ENCODE data around the gene AGK.

Gene AGK, protein sequence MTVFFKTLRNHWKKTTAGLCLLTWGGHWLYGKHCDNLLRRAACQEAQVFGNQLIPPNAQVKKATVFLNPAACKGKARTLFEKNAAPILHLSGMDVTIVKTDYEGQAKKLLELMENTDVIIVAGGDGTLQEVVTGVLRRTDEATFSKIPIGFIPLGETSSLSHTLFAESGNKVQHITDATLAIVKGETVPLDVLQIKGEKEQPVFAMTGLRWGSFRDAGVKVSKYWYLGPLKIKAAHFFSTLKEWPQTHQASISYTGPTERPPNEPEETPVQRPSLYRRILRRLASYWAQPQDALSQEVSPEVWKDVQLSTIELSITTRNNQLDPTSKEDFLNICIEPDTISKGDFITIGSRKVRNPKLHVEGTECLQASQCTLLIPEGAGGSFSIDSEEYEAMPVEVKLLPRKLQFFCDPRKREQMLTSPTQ

DNA sequence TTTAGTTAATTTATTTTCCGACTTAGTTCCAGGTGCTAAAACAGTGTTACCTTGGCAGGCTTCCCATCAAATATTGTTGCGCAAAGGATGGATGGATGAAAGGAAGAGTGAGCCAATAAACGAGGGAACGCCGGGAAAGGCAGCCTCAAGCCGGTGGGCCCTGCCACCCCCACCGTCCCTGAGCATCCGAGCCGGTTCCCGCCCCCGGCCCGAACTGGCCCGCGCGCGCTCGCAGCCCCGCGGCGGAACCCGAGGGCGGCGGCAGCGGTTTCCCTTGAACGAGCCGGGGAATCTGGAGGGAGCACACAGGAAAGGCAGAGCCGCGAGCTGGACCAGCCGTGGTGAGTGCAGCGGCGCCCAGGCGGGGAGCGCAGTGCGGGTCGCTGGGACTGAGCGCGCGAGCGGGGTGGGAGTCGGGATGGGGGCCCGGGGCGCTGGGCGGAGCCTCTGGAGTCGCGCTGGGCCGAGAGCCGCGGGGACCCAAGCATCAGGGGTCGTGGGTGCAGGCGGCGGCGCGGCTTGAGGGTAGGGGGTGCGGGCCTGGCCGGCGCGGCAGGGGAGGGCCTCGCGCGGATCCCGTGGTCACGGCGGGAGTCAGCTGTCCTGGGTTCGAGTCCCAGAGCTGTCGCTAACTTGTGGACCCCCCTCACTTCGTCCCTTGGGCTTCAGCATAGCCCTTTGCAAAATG, at the start of gene AGK:
TSS of gene AGK (plus strand) at position 317 of the 688 bp plus-strand sequence. CDS start 4,057 bp downstream, outside the sequence.
- Histone ChIP-seq H3K9me3 (ENCODE audit: control insufficient read depth in 5 of 5, low read length in 5 of 5) (no peaks in the 10 kb centered on the region), H3K27me3 (ENCODE audit: control insufficient read depth in 5 of 5, insufficient read depth in 4 of 5, low read length in 5 of 5) (no peaks in the 10 kb centered on the region), H3K36me3 (ENCODE audit: control insufficient read depth in 5 of 5, insufficient read depth in 5 of 5, low read length in 5 of 5) (peaks cover 0 to 10% (median 5%) of the 10 kb centered on the region in 5 donors), H3K4me1 (ENCODE audit: control insufficient read depth in 5 of 5, insufficient read depth in 5 of 5, low read length in 5 of 5) (peaks cover 5 to 18% (median 17%) of the 10 kb centered on the region in 5 donors), H3K9ac (ENCODE audit: low read length in 5 of 5) (peak within 1 kb of the TSS; percentile 70 to 97 (median 88)), H3K27ac (ENCODE audit: low read depth, low read length) (no peak within 1 kb of the TSS), H3K4me3 (ENCODE audit: low read depth in 1 of 5, low read length in 5 of 5) (peak within 1 kb of the TSS; percentile 90 to 99 (median 91))

DNA sequence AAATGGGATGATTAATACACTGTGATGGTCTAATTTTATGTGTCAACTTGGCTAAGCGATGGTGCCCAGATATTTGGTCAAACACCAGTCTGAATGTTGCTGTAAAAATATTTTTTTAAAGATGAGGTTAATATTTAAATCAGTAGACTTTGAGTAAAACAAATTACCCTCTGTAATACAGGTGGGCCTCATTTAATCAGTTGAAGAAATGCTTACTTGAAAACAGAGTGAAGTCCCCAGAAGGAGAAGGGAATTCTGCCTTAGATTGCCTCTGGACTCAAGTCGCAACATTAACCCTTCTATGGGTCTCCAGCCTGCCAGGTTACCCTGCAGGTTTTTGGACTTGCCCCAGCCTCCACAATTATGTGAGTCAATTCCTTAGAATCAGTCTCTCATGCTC, 49.8 kb upstream of the AGK start:
- Histone ChIP-seq H3K27me3 (ENCODE audit: control insufficient read depth in 5 of 5, insufficient read depth in 4 of 5, low read length in 5 of 5) (no peaks in the 10 kb centered on the region), H3K9ac (ENCODE audit: low read length in 5 of 5) (no peak overlapping the region), H3K9me3 (ENCODE audit: control insufficient read depth in 5 of 5, low read length in 5 of 5) (no peaks in the 10 kb centered on the region), H3K27ac (ENCODE audit: low read depth, low read length) (no peak overlapping the region), H3K4me3 (ENCODE audit: low read depth in 1 of 5, low read length in 5 of 5) (no peak overlapping the region), H3K4me1 (ENCODE audit: control insufficient read depth in 5 of 5, insufficient read depth in 5 of 5, low read length in 5 of 5) (no peaks in the 10 kb centered on the region), H3K36me3 (ENCODE audit: control insufficient read depth in 5 of 5, insufficient read depth in 5 of 5, low read length in 5 of 5) (no peaks in the 10 kb centered on the region)

DNA sequence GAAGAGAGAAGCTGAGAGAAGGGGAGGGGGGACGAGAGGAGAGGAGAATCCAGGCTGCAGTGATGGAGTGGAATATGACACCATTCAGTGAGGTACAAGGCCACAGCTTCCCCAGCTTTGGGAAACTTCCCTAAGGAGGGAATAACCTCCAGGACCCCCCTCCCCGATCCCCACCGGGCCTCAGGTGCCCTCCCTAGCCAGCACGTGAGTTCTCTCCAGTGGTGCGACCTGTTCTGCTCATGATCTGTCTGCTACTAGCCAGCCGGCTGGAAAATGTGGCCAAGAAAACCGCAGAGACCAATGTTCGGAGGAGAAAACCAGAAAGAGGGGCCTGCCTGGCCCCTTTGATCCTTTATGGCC, 39.9 kb upstream of the AGK start:
- Histone ChIP-seq H3K36me3 (ENCODE audit: control insufficient read depth in 5 of 5, insufficient read depth in 5 of 5, low read length in 5 of 5) (no peaks in the 10 kb centered on the region), H3K4me3 (ENCODE audit: low read depth in 1 of 5, low read length in 5 of 5) (no peak overlapping the region), H3K4me1 (ENCODE audit: control insufficient read depth in 5 of 5, insufficient read depth in 5 of 5, low read length in 5 of 5) (peaks cover 0 to 10% (median 9%) of the 10 kb centered on the region in 5 donors), H3K9me3 (ENCODE audit: control insufficient read depth in 5 of 5, low read length in 5 of 5) (peaks cover 0 to 13% (median 0%) of the 10 kb centered on the region in 5 donors), H3K27ac (ENCODE audit: low read depth, low read length) (no peak overlapping the region), H3K27me3 (ENCODE audit: control insufficient read depth in 5 of 5, insufficient read depth in 4 of 5, low read length in 5 of 5) (peaks cover 17 to 31% (median 22%) of the 10 kb centered on the region in 5 donors), H3K9ac (ENCODE audit: low read length in 5 of 5) (no peak overlapping the region)

DNA sequence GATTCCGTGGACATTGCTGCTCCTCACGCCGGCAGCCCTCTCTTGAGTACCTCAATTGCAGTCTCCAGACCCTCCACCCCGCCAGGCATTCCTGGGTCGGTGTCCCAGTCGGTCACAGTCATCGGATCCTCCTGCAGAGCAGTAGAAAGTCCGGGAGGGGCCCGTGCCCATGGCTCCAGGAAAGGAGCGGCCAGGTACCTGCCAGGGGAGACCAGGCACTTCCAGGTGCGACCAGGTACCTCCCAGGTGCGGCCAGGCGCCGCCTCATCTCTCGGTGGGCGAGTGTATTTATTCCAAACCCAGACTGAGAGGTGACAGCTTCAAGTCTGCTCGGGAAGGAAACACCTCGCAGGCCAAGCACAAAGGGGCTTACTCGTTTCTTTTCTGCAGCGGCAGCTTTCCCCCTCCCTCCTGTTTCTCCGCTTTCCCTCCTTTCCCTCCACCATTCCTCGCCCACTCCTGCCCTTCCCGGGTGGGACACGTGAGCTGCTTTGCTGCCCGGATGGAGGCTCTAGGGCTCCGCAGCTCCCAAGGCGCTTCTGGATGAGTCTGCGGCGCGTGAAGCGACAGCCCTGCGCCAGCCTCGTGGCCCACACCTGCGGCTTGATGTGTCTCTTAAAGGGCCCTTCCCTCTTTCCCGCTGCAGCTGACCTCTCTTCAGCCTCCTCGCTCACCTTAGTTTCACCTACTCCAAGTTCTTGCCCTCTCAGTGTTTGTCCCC, 39.4 kb upstream of the AGK start:
- H3K27ac ChIP-seq (ENCODE audit: low read depth, low read length) = no peak overlapping the region
- H3K36me3 ChIP-seq (ENCODE audit: control insufficient read depth in 5 of 5, insufficient read depth in 5 of 5, low read length in 5 of 5) = no peaks in the 10 kb centered on the region
- peak overlapping the region in 3 of 5 donors; percentile 36 to 44 (median 39) for H3K4me3 ChIP-seq (ENCODE audit: low read depth in 1 of 5, low read length in 5 of 5)
- no peak overlapping the region for H3K9ac ChIP-seq (ENCODE audit: low read length in 5 of 5)
- peaks cover 17 to 31% (median 22%) of the 10 kb centered on the region in 5 donors for H3K27me3 ChIP-seq (ENCODE audit: control insufficient read depth in 5 of 5, insufficient read depth in 4 of 5, low read length in 5 of 5)
- peaks cover 0 to 13% (median 0%) of the 10 kb centered on the region in 5 donors for H3K9me3 ChIP-seq (ENCODE audit: control insufficient read depth in 5 of 5, low read length in 5 of 5)
- peaks cover 0 to 10% (median 9%) of the 10 kb centered on the region in 5 donors for H3K4me1 ChIP-seq (ENCODE audit: control insufficient read depth in 5 of 5, insufficient read depth in 5 of 5, low read length in 5 of 5)

DNA sequence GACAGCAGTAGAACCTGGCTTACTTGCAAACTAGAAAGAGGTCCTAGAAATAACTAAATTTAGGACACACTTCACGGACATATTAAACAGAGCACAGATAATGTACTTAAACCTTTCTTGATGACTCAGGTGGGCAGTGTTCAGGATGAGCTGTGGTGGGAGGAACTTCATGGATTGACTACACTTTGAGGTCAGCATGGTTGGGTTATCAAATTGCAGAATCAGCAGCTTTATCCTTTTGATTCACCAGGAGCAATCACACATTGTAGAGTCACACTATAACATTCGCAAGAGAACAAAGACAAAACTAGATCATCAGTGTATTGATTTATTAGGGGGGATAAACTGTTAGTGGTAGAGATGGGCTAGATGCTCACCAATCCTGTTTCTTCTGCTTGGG, 38.6 kb upstream of the AGK start:
- Histone ChIP-seq H3K9me3 (ENCODE audit: control insufficient read depth in 5 of 5, low read length in 5 of 5) (peaks cover 0 to 13% (median 0%) of the 10 kb centered on the region in 5 donors), H3K9ac (ENCODE audit: low read length in 5 of 5) (no peak overlapping the region), H3K27me3 (ENCODE audit: control insufficient read depth in 5 of 5, insufficient read depth in 4 of 5, low read length in 5 of 5) (peaks cover 17 to 31% (median 22%) of the 10 kb centered on the region in 5 donors), H3K36me3 (ENCODE audit: control insufficient read depth in 5 of 5, insufficient read depth in 5 of 5, low read length in 5 of 5) (no peaks in the 10 kb centered on the region), H3K4me3 (ENCODE audit: low read depth in 1 of 5, low read length in 5 of 5) (no peak overlapping the region), H3K4me1 (ENCODE audit: control insufficient read depth in 5 of 5, insufficient read depth in 5 of 5, low read length in 5 of 5) (peaks cover 0 to 10% (median 9%) of the 10 kb centered on the region in 5 donors), H3K27ac (ENCODE audit: low read depth, low read length) (no peak overlapping the region)

DNA sequence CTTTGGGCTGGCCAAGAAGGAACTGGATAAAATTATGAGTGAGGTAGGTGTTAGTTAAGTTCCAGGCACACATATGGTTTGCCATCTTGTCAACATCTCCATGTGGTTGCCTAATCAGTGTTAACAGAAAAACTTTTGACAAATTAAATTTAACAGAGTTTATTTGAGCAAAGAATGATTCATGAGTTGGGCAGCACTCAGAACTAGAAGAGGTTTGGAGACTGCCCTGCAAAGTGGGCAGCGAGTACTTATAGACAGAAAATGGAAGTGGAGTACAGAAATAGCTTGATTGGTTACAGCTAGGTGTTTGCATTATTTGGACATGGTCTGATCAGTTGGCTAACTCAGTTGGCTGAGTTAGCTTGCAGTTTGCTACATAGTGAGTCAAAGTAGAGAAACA, 37.5 kb upstream of the AGK start:
- Histone ChIP-seq H3K27me3 (ENCODE audit: control insufficient read depth in 5 of 5, insufficient read depth in 4 of 5, low read length in 5 of 5) (peaks cover 17 to 31% (median 22%) of the 10 kb centered on the region in 5 donors), H3K27ac (ENCODE audit: low read depth, low read length) (no peak overlapping the region)

DNA sequence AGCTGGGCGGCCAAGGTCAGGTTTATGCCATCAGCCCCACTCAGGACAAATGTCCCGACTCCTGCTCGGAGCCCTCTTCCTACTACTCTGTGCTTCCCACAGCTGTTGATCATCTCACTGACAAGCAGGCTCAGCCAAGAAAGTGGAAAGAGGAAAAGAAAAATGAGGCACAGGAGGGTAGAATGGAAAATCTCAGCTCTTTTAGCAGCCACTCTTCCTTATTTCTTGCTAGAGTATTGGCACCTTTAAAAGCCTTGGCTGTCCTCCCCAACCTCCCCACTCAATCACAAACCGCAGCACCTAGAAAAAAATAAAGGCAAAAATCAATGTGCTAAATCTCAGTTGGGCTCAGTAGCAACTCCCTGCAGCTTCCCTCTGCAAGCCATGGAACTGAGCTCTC, 35.3 kb upstream of the AGK start:
- peaks cover 14 to 24% (median 16%) of the 10 kb centered on the region in 5 donors for H3K27me3 ChIP-seq (ENCODE audit: control insufficient read depth in 5 of 5, insufficient read depth in 4 of 5, low read length in 5 of 5)
- peaks cover 0 to 10% (median 9%) of the 10 kb centered on the region in 5 donors for H3K4me1 ChIP-seq (ENCODE audit: control insufficient read depth in 5 of 5, insufficient read depth in 5 of 5, low read length in 5 of 5)
- H3K9me3 ChIP-seq (ENCODE audit: control insufficient read depth in 5 of 5, low read length in 5 of 5) = peaks cover 0 to 13% (median 0%) of the 10 kb centered on the region in 5 donors
- H3K36me3 ChIP-seq (ENCODE audit: control insufficient read depth in 5 of 5, insufficient read depth in 5 of 5, low read length in 5 of 5) = no peaks in the 10 kb centered on the region
- no peak overlapping the region for H3K27ac ChIP-seq (ENCODE audit: low read depth, low read length)
- no peak overlapping the region for H3K4me3 ChIP-seq (ENCODE audit: low read depth in 1 of 5, low read length in 5 of 5)
- no peak overlapping the region for H3K9ac ChIP-seq (ENCODE audit: low read length in 5 of 5)

More for the DNA sequence above, 37.5 kb upstream of the AGK start:
- no peak overlapping the region for H3K9ac ChIP-seq (ENCODE audit: low read length in 5 of 5)
- peaks cover 0 to 13% (median 0%) of the 10 kb centered on the region in 5 donors for H3K9me3 ChIP-seq (ENCODE audit: control insufficient read depth in 5 of 5, low read length in 5 of 5)
- H3K36me3 ChIP-seq (ENCODE audit: control insufficient read depth in 5 of 5, insufficient read depth in 5 of 5, low read length in 5 of 5) = no peaks in the 10 kb centered on the region
- no peak overlapping the region for H3K4me3 ChIP-seq (ENCODE audit: low read depth in 1 of 5, low read length in 5 of 5)
- H3K4me1 ChIP-seq (ENCODE audit: control insufficient read depth in 5 of 5, insufficient read depth in 5 of 5, low read length in 5 of 5) = peaks cover 0 to 10% (median 9%) of the 10 kb centered on the region in 5 donors

DNA sequence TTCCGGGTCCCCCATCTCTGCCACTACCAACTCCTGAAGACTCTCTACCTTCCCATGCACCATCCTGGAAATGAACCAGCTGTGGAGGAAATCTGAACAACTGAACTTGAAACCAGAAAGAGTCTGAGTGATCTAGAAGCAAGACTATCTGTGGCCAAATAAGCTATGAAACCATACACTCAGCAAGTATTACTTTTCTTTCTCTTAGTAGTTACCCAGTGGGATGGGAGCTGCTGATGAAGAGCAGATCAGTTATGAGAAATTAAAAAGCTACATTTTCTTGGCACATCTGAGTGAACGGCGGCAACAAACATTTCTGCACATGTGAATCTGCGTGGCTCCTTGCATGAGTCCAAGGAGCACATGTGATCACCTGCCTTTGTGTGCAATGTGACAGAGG, 31.6 kb upstream of the AGK start:
- Histone ChIP-seq H3K9ac (ENCODE audit: low read length in 5 of 5) (no peak overlapping the region), H3K36me3 (ENCODE audit: control insufficient read depth in 5 of 5, insufficient read depth in 5 of 5, low read length in 5 of 5) (no peaks in the 10 kb centered on the region), H3K9me3 (ENCODE audit: control insufficient read depth in 5 of 5, low read length in 5 of 5) (no peaks in the 10 kb centered on the region), H3K27me3 (ENCODE audit: control insufficient read depth in 5 of 5, insufficient read depth in 4 of 5, low read length in 5 of 5) (peaks cover 0 to 5% (median 0%) of the 10 kb centered on the region in 5 donors), H3K4me3 (ENCODE audit: low read depth in 1 of 5, low read length in 5 of 5) (no peak overlapping the region), H3K27ac (ENCODE audit: low read depth, low read length) (no peak overlapping the region), H3K4me1 (ENCODE audit: control insufficient read depth in 5 of 5, insufficient read depth in 5 of 5, low read length in 5 of 5) (no peaks in the 10 kb centered on the region)

DNA sequence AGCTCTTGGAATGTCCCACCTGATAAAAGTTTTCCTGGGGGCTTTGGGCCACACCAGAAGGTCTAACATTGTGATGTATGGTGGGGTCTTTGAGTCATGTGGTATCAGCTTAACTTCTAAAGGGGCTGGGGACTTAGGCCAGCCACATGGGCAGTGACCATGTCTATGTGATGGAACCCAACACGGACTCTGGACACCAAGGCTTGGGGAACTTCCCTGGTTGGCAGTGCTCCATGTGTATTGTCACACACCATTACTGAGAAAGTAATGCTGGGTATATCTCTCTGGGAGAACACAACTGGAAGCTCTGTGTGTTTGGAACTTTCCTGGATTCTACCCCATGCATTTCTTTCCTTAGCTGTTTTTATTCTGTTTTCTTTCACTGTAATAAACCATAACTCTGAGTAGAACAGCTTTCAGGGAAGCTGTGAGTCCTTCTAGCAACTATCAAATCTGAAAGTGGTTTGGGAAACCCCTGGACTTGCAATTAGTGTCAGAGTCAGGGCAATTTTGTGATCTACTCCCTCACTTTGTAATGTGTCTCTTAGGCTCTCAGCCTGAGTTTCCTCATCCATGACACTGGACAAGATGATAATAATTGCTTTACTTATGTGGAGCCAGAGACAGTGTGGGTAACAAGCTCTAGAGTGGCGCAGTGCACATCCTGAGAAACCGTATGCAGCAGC, 28.4 kb upstream of the AGK start:
- H3K9me3 ChIP-seq (ENCODE audit: control insufficient read depth in 5 of 5, low read length in 5 of 5) = no peaks in the 10 kb centered on the region
- H3K4me1 ChIP-seq (ENCODE audit: control insufficient read depth in 5 of 5, insufficient read depth in 5 of 5, low read length in 5 of 5) = no peaks in the 10 kb centered on the region
- H3K36me3 ChIP-seq (ENCODE audit: control insufficient read depth in 5 of 5, insufficient read depth in 5 of 5, low read length in 5 of 5) = no peaks in the 10 kb centered on the region
- no peaks in the 10 kb centered on the region for H3K27me3 ChIP-seq (ENCODE audit: control insufficient read depth in 5 of 5, insufficient read depth in 4 of 5, low read length in 5 of 5)
- no peak overlapping the region for H3K27ac ChIP-seq (ENCODE audit: low read depth, low read length)
- H3K9ac ChIP-seq (ENCODE audit: low read length in 5 of 5) = no peak overlapping the region
- H3K4me3 ChIP-seq (ENCODE audit: low read depth in 1 of 5, low read length in 5 of 5) = no peak overlapping the region

All from subcutaneous abdominal adipose tissue (tissue), 5 donors.